HG02759 (cell line): ENCODE data around the gene NAALADL2.
A peak's percentile ranks its signal among the peaks of the same experiment; 100 is the strongest.
"Not testable (repeated sequence)": the region's sequence is repeated elsewhere in the genome, so short reads cannot be mapped to it uniquely, and the experiment has no call there.

Experiments used
- ATAC-seq: cut with Tn5 transposase; IDR thresholded peaks from one replicate; pipeline ENCODE4 v1.9.1; 2021; ENCODE audit warnings: mild to moderate bottlenecking, moderate library complexity; ENCODE audit not compliant: unreplicated experiment

Gene NAALADL2

DNA sequence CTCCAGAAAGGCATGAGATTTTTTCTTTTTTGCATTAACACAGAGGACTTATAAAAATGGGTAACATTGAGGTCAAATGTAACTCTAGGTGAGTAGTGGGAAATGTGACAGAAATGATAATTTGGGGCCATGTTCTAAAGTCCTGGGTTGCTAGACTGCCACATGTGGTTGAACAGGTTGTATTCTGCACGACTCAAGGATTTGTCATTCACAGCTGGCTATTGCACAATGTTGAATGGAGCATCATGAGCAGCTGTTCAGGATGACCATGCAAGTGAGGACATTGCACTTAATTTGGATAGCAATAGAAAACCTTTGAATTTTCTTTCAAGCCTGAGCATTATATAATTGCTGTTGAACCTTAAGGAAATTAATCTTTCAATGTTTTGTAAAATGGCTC, 396.6 kb downstream of the NAALADL2 start:
- ATAC-seq, result no peak

DNA sequence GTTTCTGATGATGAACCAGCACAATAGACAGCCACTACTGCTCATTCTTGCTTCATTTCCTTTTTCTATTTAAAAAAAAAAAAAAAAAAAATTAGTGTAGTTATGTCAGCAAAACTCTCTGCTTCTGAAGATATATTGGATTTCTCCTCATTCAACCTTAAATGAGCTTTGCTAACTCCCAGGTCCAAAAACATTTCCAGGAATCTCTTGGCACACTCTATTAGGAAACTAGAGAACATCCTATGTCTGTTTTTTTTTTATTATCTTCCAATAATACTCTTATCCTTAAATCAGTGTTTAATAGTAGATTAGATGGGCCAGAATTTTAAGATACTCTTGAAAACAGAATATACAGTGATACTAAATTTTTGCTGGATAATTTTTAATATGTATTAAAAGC, 398.0 kb downstream of the NAALADL2 start:
- ATAC-seq, result no peak

DNA sequence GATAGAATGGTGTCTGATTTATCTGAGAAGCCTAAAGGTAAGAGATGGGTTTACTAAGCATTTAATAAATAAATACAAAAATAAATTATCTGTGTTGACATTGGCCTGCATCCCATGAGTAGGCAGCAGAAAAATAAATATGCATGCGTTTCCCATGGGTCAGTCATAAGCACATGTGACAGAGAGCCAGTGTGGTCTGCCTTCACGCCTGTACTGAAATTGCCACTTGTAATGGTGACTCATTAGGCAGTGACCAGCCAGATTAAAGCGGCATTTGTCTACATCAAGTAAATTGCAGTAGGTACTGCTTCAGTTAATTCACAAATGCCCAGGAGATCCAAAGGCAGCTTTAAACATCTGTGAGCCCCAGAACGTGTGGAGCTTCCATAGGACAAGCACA, 399.6 kb downstream of the NAALADL2 start:
- ATAC-seq, result no peak

DNA sequence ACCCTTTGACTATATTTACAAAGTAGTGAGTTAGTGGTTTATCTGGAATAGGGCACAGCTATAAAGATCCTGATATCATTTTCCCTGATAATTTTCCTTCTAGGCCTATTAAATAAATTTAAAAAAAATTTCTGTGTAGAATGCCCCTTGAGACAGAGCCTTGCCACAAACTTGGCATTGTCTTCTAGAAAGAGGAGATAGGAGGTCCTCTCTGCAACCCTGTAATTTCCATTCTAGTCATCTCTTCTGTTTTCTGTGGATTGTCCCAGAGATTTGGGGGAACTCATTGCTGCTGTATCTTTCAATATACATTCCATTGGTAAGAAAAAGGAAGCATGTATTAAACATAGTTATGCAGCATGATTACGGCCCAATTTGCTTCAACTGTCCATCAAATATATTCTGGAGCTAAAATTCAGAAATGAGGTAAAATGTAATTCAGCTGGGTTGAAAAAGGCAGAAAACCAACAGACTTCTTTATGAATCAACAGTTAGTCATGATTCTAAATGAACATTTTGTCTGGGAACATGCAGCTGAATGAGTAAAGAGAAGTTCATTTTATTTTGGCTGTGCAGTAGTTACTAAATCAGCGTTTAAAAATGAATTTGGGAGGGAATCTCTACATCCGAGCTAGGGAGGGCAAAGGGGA, 401.1 kb downstream of the NAALADL2 start:
- no peak for ATAC-seq

DNA sequence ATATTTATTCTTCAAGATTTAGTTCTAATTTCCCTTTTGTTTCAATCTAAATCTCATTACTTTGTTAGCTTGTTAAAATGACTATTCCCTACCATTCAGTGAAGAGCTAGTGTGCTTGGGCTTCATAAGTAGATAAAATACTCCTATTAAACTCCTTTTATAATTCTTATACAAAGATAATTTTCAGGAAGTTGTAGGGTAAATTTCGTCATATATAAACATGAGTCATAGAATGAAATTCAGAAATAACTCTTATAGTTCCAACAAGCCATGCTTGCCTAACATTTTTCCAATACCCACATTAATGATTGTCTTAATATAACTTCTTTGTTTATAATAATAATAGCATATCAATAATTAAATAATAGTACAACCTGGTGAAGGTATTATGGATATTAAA, 407.3 kb downstream of the NAALADL2 start:
- ATAC-seq, result no peak

DNA sequence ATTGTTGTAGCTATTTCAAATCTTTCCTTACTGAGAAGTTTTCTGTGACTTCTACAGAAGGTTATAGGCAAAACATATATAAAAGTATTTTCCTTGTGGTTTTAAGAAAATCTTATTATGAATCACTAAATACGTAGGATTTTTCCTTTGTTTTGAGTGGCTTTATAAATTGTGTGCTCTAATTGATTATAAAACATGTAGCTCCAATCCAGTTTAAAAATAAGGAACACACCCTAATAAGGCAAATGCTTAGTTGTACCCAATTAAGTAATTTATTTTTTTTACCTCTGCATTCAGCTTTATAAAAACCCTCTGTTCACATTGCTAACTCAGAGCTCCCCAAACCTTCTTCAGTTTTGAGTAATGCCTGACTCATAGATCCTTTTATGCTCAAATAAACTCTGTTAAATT, 408.0 kb downstream of the NAALADL2 start:
- no peak for ATAC-seq

DNA sequence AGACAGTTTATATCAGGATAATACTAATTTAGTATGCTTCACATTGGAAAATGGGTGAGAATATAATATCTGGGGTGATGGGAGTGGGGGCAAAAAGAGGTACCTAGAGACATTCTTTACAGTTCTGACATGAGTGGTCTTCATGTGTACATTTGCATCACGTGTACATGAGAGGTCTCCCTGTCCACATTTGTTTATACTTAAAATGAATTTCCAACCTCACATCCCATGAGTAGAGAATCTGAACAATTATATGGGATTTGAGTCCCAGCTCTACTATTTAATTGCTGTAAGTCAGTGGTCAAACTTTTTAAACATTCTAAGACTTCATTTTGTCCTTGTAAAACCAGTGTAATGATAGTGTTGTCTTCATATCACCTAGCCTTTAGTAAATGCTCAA, 408.4 kb downstream of the NAALADL2 start:
- no peak for ATAC-seq

DNA sequence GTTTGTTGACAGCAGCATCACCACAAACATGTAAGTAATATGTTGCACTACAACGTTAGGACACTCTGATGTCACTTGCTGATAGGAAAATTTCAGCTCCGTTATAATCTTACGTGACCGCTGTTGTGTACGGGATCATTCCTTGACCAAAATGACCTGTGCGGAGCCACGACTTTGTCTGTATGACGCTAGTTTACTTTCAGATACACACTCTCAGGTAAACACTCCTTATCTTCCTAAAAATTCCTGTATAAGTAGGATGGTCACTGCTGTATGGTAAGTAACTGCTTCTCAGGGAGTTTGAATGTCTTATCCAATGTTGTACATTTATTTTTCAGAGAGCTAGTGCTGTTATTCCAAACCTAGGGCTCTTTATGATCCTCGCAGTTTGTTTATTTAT, 410.3 kb downstream of the NAALADL2 start:
- no peak for ATAC-seq

DNA sequence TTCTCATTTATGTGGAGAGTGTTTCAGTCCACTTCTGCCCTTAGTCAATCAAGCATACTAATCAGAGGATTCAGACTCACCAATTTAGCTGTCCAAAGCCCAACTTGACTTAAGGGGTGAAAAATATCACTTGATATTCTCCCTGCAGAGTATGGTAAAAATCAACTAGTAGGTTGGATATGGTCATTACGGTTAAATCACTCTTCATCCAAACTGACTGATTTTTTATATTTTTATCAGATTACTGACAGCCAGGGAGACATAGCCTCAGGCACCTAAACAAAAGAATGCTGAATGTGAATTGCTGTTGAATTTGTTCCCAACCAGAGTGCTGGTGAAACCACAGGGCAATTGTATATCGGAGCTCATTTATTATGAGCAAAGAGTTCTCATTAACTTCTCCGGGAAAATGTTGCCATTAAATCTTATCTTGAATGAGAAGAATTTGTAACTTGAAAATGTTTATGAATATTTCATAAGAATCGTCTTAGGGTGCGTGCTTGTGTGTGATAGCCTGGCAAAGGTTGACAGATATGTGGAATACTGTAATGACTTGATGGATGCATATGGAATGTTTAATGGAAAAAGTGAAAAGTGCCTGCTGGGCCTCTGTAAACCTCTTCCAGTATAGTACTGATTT, 411.2 kb downstream of the NAALADL2 start:
- ATAC-seq, result no peak

DNA sequence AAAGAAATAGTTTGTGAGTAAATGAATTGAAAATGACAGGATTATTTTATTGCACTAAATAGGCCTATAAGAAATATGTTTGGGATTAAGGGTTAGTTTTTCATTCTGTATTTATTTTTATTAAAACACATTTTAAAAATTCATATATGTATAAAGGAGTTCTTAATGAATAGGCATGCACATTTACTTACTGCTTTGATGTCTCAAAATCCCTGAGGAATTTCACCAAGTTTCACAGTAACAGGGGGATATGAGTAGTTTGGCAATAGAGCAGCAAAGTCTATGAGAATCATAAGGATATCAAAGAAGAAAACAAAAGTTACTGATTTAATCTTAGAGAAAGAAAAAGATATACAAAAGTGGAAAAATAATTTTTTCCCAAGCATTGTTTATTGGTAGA, 411.7 kb downstream of the NAALADL2 start:
- no peak for ATAC-seq

DNA sequence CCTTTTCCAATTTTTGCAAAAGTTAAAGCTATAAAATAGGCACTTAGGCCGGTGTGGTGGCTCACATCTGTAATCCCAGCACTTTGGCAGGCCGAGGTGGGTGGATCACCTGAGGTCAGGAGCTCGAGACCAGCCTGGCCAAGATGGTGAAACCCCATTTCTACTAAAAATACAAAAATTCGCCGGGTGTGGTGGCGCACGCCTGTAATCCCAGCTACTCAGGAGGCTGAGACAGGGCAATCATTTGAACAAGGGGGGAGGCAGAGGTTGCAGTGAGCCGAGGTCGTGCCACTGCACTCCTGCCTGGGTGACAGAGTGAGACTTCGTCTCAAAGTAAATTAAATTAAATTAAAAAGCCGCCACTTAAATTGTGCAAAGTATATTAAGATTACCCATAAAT, 412.3 kb downstream of the NAALADL2 start:
- ATAC-seq, result not testable (repeated sequence)

DNA sequence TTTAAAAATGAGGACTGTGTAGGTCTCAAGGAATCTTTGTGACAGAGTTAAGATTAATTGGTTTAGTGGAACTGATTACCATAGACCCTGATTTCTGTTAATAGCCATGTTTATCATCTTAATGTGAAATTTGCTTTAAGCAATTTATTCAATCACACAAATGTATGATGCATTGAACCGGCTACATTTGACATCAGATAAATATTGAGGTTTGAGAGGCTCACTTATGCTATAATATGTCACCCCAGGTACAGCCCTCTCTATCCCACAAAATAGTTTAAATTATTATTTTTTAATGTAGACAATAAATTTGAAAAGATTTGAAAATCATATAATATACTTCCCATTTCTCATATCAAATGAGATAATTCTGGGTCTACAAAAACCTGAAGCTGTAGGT, 413.3 kb downstream of the NAALADL2 start:
- ATAC-seq, result no peak

DNA sequence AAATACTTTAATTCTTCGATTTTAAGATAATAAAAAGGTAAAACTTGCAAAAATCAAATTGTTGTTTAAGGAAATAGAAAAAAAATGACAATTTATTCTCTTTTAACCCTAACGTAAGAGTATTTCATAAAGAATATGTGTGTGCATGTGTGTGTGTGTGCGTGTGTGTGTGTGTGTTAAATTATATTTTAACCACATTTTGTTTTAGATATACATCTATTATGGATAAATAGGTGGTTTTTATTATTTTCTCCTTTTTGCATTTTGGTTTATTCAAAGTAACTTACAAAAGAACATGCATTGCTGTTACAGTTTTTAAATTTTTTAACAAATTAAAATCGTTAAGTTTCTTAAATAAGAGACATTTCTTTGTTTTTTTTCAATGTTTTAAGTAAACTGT, 414.4 kb downstream of the NAALADL2 start:
- ATAC-seq, result no peak

DNA sequence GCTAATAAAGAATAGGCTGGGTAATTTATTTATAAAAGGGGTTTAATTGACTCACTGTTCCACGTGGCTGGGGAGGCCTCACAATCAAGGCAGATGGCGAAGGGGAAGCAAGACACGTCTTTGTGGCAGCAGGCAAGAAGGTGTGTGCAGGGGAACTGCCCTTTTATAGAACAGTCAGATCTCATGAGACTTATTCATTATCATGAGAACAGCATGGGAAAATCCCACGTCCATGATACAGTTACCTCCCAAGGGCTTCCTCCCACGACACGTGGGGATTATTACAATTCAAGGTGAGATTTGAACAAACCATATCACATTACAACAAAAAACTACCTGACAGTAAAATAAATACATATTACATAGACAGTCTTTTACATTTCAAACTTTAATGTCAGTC, 414.9 kb downstream of the NAALADL2 start:
- ATAC-seq, result peak; percentile 82

DNA sequence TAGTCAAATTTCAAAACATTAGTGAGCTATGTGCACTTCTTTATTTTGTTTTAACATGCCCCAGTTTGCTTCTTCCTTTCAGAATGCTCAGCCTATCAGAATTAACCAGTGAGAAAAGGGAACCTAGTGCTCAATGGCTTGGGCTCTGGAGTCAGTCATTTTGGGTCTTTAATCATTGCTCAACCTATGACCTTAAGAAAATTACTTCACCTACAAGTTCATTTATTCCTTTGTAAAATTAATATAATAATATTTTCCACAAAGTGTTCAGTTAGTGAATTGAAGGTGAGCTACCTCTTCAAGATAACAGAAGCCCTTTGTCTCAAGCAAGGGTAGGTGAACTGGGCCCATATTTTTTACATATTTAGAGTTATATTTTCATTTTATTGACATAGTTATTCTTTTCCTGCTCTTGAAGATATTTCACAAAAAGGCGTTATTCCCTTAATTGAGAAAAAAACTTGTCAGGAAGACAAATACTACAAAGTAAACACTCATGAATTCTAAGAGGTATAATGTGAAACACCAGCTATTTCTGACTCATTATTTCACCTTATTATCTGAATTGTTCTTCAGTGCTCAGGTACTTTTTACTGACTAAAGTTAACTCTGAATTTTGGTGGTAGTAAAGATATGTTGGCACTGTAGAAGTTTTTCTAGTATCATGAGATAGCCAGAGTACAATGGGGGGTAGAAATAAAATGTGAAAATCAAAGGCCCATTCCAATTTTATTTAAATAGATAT, 415.5 kb downstream of the NAALADL2 start:
- ATAC-seq, result peak; percentile 41

DNA sequence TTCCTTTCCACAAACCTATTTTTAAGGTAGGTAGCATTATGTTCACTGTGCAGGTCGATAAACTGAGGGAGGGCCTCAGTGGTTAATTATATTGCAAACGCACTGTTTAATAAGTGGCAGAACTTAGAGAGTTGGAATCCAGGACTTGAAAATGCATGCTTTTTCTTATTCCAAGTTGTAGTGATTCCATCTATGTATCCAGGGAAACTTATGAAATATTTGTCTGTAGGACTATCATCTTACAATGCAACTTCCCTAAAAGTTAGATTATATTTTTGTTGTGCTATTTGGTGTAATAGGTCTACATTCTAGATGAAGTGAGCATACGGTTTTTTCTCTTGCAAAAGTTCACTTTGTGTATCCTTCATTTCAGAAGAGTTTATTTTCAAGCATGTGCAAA, 419.5 kb downstream of the NAALADL2 start:
- ATAC-seq, result no peak

DNA sequence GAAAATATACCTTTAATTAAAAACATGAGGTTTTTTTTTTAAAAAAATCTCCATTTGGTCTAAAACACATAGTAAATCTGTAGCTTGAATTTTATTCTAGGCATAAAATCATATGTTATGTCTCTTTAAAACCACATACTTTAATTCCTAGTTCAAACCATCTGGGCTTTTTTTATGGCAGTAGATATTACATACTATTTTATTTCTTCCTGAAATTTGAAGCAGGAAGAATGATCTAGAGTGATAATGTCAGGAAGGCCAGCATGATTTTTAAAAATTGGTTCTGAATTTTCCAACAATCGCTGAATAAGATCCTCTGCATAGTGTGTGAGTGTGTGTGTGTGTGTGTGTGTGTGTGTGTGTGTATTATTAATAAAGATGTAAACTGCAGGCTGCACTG, 420.3 kb downstream of the NAALADL2 start:
- ATAC-seq, result no peak

DNA sequence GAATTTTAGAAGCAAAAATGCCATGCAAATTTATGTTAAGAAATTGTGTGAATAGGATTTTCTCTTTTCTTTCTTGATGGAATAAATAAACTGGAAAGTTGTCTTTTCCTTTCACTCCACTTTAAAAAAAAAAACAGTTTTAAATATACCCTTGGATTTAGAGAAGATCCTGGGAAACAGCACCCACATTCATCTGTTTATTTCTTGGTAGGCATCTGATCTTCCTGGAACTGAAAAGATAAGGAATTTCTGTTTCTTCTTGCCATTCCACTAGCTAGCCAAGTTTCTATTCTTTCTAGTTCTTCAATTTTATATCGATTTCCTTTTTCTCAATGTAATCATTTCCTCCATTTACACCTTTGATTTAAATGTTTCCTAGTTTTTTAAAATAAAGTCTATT, 420.8 kb downstream of the NAALADL2 start:
- no peak for ATAC-seq

DNA sequence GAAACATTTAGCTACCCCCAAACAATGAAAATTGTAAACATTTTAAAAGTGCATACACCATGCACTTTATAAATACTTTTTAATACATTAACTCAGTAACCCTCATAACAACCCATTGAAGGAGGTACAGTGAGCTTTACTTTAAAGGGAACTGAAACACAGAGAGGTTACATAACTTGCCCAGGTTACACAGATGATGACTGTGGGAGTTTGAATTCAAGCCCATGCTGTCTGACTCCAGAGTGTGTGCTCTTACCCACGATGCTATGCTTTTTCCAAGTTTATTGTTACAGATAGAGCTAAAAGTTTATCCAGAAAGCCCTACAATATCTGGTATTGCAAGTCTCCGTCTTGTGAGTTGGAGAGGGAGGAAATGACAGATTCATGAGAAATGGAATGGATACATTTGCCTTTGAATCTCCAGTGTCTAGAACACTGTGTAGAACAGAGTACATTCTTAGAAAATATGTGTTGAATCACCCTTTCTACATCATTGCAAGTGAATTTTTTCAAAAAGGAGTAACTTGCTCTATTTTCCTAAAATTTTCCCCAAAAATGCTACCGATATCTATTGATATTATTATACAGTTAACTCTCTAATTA, 428.3 kb downstream of the NAALADL2 start:
- ATAC-seq, result peak; percentile 98

DNA sequence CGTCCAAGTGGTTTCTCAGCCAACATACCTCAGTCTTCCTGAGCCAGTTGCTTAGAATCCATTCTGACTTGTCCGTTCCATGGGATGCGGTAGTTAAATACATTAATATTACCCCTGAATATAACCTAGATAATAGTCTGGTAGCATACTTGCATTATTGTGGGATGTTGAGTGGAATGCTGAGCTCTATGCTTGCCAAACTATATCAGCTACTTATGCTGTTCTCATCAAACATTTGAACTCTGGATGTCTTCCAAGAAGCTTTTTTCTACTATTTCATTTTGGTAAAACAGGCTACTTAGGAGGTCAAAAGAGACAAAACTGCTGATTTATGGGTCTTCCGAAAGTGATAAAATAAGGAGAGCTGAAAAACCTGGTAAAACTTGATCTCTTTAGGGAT, 429.5 kb downstream of the NAALADL2 start:
- no peak for ATAC-seq

DNA sequence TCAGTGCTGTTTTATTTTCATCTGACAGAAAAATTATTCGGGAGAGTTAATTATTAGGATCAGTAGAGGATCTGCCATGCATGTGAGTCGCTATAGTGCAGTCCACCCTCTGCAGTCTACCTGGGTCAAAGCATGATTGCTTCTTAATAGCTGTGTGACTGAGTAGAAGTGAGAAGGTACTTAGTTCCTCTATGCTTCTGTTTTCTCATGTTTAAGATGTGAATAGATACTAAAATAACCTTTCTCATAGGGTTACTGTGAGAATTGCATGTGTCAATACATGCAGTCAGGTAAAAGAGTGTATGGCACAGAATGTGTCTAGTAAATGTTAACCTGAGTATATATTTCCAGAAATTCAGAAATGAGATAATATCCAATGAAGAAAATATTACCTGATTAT, 435.7 kb downstream of the NAALADL2 start:
- ATAC-seq, result no peak
